Endometrium (tissue), 2 donors: Measurements from ENCODE around the gene FAM187B.
"Not testable (repeated sequence)": the region's sequence is repeated elsewhere in the genome, so short reads cannot be mapped to it uniquely, and the experiment has no call there.

ENCODE experiments used
- FAIRE-seq: peaks from 2 replicates; lab custom pipeline; 2012; peaks lifted over from hg19 to GRCh38; lab: Jason Lieb, UNC
- donor health status: control.
- donor health status: control.

Gene FAM187B

GRCh38 chr19:35262101-35262761 lies 33.7 kb upstream of the FAM187B start:
- no peak for FAIRE-seq

- FAIRE-seq = no peak
Measured at GRCh38 chr19:35261356-35262100, 33.0 kb upstream of the FAM187B start.

- FAIRE-seq = no peak
Measured at GRCh38 chr19:35260694-35261304, 32.3 kb upstream of the FAM187B start.

GRCh38 chr19:35257113-35257461 lies 28.5 kb upstream of the FAM187B start:
- FAIRE-seq = no peak

GRCh38 chr19:35256566-35256965 lies 28.0 kb upstream of the FAM187B start:
- no peak for FAIRE-seq

- FAIRE-seq = no peak
Measured at GRCh38 chr19:35254341-35255297, 26.1 kb upstream of the FAM187B start.

- no peak for FAIRE-seq
Measured at GRCh38 chr19:35253316-35254286, 25.1 kb upstream of the FAM187B start.

GRCh38 chr19:35251456-35251855 lies 22.9 kb upstream of the FAM187B start:
- FAIRE-seq = no peak

GRCh38 chr19:35249848-35250711 lies 21.5 kb upstream of the FAM187B start:
- FAIRE-seq = no peak

GRCh38 chr19:35249146-35249847 lies 20.8 kb upstream of the FAM187B start:
- no peak for FAIRE-seq

GRCh38 chr19:35248310-35249145 lies 20.0 kb upstream of the FAM187B start, which contains the start of gene LSR:
LSR (plus strand) TSS chr19:35249002; CDS start chr19:35249023, 21 bp downstream.
- no peak for FAIRE-seq

GRCh38 chr19:35247526-35248309 lies 19.2 kb upstream of the FAM187B start:
- FAIRE-seq = no peak

- no peak for FAIRE-seq
Measured at GRCh38 chr19:35246466-35247092, 18.0 kb upstream of the FAM187B start.

GRCh38 chr19:35241417-35241816 lies 12.9 kb upstream of the FAM187B start:
- no peak for FAIRE-seq

GRCh38 chr19:35240327-35240726 lies 11.8 kb upstream of the FAM187B start:
- no peak for FAIRE-seq

GRCh38 chr19:35239597-35239996 lies 11.1 kb upstream of the FAM187B start:
- not testable (repeated sequence) for FAIRE-seq
